ENCODE data around the gene NEAT1.

Gene NEAT1

DNA sequence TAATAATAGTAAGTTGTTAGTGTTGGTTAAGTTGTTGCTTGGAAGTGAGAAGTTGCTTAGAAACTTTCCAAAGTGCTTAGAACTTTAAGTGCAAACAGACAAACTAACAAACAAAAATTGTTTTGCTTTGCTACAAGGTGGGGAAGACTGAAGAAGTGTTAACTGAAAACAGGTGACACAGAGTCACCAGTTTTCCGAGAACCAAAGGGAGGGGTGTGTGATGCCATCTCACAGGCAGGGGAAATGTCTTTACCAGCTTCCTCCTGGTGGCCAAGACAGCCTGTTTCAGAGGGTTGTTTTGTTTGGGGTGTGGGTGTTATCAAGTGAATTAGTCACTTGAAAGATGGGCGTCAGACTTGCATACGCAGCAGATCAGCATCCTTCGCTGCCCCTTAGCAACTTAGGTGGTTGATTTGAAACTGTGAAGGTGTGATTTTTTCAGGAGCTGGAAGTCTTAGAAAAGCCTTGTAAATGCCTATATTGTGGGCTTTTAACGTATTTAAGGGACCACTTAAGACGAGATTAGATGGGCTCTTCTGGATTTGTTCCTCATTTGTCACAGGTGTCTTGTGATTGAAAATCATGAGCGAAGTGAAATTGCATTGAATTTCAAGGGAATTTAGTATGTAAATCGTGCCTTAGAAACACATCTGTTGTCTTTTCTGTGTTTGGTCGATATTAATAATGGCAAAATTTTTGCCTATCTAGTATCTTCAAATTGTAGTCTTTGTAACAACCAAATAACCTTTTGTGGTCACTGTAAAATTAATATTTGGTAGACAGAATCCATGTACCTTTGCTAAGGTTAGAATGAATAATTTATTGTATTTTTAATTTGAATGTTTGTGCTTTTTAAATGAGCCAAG is 2.7 kb downstream of the NEAT1 start:
- peak; percentile 73 for DNase-seq

- peak; percentile 92 for DNase-seq
These were observed 3.6 kb downstream of the NEAT1 start for GRCh38 chr11:65425971-65426838.

DNA sequence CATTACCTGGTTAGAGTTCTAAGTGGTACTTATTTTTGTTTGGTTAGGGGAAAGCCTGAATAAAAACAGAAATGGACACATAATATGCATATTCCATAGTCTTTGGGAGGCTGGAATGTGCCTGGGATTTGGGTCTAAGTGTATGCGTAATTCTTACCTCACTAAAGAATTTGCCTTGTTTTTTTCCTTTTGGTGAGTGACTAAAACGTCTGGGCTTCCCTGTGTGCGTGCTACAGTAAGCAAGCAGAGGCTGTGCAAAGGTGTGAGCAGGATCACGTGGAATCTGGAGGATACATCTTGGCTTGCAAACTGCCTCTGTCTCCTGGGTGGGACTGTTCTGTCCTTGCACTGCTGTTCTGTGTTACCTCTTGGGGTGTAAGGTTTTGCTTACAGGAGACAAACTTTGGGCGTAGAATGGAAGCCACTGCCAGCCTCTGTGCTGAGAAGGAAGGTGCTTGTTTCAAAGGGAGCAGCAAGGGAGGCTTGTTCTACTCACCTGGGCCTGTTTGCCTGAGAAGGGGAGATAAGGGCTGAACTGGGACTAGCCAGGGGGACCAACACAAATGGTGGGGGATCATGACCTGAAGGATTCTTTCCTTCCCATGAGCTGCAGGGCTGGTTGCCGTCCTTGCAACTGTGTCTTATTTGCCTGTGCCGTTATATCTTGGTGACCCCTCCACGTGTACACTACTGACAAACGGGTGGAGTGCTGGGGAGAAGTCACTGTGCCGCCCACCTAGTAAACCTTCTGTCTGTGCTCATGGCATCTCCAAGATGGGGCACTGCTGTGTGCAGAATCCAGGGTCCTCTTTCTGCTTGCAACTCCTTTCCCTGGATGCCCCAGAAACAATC is 4.5 kb downstream of the NEAT1 start:
- DNase-seq, result peak; percentile 69

DNA sequence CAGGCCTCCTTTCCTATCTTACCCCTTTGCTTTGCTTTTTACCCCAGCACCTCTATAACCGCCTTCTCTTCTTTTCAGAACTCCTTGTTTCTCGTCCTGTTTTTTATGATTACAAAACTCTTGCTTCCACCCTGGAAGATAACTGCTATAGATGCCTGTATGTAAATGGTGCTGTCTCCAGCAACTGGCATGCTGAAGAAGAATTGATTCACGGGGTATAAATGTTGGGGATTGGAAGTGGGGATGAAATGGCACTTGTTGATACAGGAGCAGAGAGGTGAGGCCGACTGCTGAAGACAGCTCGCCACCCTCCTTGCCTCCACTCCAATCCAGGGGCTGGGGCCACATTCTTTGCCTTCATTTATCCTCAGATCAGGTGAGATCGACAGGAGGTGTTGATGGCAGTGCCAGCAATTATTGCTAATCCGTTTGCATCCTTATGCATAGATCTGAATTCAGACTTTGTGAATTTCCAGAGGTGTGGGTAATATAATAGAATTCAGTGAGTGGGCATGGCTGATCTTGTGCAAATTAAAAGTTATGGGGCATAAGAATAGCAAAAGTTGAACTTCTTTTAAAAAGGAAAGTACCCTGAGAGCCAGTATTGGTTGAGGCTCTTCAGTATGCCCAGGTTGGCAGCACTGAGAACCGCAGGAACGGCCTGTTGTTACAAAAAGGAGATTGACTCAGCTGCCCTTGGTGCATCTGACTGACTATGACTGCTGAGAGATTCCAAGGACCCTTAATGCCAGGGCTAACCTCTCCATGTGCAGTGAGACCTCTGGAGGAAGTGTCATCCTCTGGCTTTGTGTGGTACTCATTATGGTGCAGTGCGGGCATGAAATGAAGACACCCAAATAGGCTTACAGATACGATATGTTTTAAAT is 5.3 kb downstream of the NEAT1 start:
- DNase-seq, result peak; percentile 64

DNA sequence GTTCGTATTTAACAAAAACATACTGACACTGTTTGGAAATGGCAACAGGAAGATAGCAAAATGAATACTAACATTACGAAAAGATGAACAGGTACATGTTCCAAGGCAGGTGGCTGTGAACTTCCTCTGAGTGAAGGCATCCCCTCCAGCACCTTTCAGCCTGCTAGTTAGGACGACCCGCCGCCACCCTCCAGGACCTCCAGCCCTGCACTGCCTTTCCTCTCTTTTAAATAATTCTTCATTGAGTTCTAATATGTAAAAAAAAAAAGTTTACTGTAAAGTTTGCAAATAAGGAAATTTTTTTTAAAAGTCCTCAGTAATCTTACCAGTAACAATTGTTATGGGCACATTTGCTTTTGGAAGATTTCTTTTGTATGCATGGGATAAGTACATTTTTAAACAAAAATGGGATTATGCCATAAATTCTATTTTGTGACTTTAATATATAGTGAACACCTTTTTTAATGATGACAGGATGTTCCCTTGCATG is 6.0 kb downstream of the NEAT1 start:
- no peak for DNase-seq

- DNase-seq, result peak; percentile 71
These were observed 6.6 kb downstream of the NEAT1 start for GRCh38 chr11:65429068-65429681.

DNA sequence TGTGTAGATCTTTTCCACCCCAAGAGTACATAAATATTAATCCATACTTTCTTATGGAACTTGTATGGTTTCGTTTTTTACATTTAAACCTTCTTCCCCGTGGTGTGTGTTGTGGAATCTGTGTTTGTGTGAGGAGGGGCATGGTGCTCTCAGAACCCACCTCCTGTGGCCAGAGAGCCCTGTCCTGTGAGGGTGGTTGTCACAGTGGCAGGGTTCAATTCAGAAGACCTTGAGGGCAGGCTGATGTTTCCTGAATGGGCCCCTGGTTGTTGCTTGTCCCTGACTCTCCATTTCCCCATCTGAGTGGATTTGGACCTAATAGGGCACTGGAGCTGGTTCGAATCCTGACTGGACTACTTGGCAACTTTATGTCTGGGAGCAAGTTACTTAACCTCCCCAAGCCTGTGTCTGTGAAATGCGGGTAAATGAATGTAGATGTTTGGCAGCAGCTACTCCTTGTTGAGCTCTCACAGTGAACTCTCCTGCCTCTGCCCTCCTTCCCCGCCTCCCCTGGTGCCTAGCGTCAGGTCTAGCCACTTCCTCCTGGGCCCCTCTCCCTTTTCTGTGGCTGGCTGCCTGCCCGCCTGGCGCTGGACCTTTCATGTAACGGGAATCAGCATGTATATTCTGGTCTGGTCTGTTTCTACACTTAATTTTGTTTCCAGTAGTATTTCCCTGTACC is 7.3 kb downstream of the NEAT1 start:
- DNase-seq, result peak; percentile 67

GRCh38 chr11:65430406-65431217 is 8.0 kb downstream of the NEAT1 start:
- DNase-seq, result no peak

DNA sequence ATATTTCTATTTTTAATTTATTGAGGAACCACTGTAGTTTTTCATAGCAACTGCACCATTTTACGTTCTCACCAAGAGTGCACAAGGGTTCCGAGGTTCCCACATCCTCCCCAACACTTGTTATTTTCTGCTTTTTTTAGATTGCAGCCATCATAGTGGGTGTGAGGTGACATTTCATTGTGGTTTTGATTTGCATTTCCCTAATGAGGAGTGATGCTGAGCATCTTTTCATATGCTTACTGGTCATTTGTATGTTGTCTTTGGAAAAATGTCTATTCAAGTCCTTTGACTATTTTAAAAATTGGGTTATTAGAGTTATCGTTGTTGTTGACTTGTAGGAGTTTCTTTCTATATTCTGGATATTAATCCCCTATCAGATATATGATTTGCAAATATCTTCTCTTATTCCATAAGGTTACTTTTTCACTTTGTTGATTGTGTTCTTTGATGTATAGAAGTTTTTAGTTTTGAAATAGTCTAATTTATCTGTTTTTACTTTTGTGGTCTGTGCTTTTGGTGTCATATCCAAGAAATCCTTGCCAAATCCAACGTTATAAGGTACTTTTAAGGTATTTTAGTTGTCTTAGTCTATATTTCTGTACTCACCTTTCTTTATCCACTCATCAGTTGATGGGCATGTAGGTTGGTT is 9.0 kb downstream of the NEAT1 start:
- DNase-seq, result peak; percentile 12

GRCh38 chr11:65432100-65432650 is 9.6 kb downstream of the NEAT1 start:
- DNase-seq, result no peak

DNA sequence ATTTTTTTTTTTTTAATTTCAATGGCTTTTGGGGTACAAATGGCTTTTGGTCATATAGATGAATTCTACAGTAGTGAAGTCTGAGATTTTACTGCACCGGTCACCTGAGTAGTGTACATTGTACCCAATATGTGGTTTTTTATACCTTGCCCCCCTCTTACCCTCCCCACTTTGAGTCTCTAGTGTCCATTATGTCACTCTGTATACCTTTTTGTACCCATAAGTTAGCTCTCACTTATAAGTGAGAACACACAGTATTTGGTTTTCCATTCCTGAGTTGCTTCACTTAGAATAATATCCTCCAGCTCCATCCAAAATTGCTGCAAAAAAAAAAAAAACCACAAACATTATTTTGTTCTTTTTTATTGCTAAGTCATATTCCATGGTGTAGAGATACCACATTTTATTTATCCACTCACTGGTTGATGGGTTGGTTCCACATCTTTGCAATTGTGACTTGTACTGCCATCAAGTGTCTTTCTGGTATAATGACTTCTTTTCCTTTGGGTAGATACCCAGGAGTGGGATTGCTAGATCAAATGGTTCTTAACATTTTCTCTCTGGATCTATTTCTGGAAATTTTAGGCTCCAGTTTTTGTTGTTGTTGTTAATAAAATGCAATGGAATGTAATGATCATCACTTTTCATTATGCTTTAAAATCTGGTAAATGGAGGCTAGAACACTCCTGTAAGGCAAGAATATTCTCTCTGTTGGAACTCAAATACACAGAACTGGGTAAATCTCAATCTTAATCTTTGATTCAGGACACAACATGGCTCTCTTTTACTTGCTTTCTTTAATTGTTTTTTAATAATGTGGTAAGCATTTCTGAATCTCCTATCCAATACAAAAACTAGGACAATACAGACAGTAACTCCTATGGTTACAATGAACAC is 10.3 kb downstream of the NEAT1 start:
- no peak for DNase-seq

DNA sequence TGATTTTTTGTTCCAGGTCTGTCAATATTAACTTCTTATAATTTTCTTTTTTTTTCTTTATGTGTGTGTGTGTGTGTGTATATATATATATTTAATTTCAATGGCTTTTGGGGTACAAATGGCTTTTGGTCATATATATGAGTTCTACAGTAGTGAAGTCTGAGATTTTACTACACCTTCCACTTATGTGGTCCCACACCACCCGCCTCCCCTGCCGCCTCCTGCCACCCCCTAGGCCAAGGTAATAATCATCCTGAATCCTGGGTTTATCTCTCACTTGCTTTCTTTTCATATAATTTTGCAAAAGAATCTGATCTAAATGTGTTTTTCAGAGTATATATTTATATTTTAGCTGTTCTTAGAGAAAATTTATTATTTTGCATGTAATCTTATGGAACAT is 11.1 kb downstream of the NEAT1 start:
- DNase-seq, result no peak

DNA sequence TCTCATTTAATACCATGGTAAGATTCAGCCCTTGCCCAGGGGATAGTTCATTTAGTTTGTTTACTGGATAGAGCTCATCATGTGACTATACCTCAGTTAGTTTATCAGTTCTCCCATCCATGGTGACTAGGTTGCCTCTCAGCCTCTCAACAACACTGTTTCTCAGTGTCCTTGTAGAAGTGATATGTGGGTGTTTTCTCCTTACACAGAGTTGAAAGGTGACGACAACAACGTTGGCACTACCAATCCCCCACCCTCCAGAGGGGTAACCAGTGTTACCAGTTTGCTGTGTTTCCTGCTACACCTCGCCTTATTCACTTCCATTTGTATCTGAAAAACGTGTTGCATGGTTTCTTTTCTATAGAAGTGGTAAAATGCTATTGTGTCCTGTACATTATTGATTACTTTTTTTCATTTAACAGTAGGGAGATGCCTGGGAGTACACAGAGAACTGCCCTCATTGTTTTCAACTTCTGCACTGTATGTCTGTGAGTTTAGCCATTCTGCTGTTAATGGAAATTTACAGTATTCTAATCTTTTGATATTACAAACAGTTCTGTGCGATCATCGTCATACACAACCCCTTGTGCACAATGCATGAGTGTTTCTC is 11.6 kb downstream of the NEAT1 start:
- peak; percentile 10 for DNase-seq

- DNase-seq, result no peak
These were observed 12.2 kb downstream of the NEAT1 start for GRCh38 chr11:65434667-65435410.

- no peak for DNase-seq
These were observed 12.9 kb downstream of the NEAT1 start for GRCh38 chr11:65435411-65435931.

DNA sequence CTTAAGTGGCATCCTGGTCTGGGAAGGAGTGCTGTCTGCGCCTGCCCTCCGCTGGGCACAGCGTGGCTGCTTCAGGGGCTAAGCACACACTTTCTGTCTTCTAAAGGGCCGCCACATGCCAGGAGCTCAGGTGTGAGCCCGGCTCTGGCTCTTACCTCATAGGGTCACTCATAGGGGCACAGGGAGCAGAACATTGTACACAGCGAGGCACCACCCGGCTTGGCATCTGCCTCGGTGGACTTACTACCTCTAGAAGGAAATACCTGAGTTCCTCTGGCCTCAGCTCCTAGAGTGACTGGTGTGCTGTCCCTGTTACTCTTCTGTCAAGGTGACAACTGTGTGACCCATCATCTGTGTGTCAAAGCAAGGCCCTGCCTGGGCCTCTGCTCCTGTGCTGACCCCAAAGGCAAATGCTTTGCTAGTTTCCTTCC is 13.4 kb downstream of the NEAT1 start:
- no peak for DNase-seq

Data from fibroblast of skin of right biceps (primary cell).